A673 (cell line): Measurements from ENCODE around the gene TMEM255B. TPM values are rescaled to one million over a fixed set of nuclear protein-coding genes. Genes with fewer than 3 reads are reported as not detected.
"Not testable (repeated sequence)": the region's sequence is repeated elsewhere in the genome, so short reads cannot be mapped to it uniquely, and the experiment has no call there.

Experiments used
- BruUV-seq: library from RNA; stranded (reverse); fragments of 400-500 nt; replicated peaks from 2 replicates; lab custom pipeline; 2021; lab: Mats Ljungman, UMichigan
- CTCF ChIA-PET: fragments of 300-600 bp; sonication (Branson Sonifier 250); formaldehyde crosslinking; loops from one replicate; lab custom pipeline; 2022; ENCODE audit warnings: antibody characterized with exemption; lab: Charles Lee
- POLR2A ChIA-PET: fragments of 300-600 bp; sonication (Branson Sonifier 250); formaldehyde crosslinking; loops from one replicate; lab custom pipeline; 2022; ENCODE audit warnings: antibody characterized with exemption; ENCODE audit not compliant: low non-redundant PET; lab: Charles Lee
- DNase-seq: peaks from one replicate; pipeline ENCODE4 v3.0.0-alpha.2; 2015; ENCODE audit warnings: low spot score
- H3K27ac ChIP-seq: fragments of 200-600 bp; sonication (generic); 2 replicates; pipeline ENCODE4 v1.5.1; 2016; ENCODE audit warnings: mixed run types, low read depth, mild to moderate bottlenecking, mixed read lengths, antibody characterized with exemption, low read length; ENCODE audit not compliant: poor library complexity, severe bottlenecking
- H3K27me3 ChIP-seq: fragments of 200-600 bp; sonication (generic); replicated peaks from 2 replicates; pipeline ENCODE4 v1.6.1; 2017; ENCODE audit warnings: mixed run types, low read depth, mild to moderate bottlenecking, mixed read lengths, antibody characterized with exemption, low read length; ENCODE audit not compliant: insufficient read depth, poor library complexity
- H3K36me3 ChIP-seq: fragments of 200-600 bp; sonication (generic); 2 replicates; pipeline ENCODE4 v1.6.1; 2016; ENCODE audit warnings: mixed run types, mild to moderate bottlenecking, mixed read lengths, antibody characterized with exemption, low read length; ENCODE audit not compliant: insufficient read depth, poor library complexity, severe bottlenecking
- H3K4me1 ChIP-seq: fragments of 200-600 bp; sonication (generic); 2 replicates; pipeline ENCODE4 v1.6.1; 2017; ENCODE audit warnings: mixed run types, mild to moderate bottlenecking, mixed read lengths, antibody characterized with exemption, low read length; ENCODE audit not compliant: insufficient read depth, poor library complexity, severe bottlenecking
- H3K4me3 ChIP-seq: fragments of 200-600 bp; sonication (generic); 2 replicates; pipeline ENCODE4 v1.5.1; 2016; ENCODE audit warnings: low read depth, mixed run types, mild to moderate bottlenecking, mixed read lengths, low read length; ENCODE audit not compliant: poor library complexity, severe bottlenecking
- H3K9me3 ChIP-seq: fragments of 200-600 bp; sonication (generic); 2 replicates; pipeline ENCODE4 v1.6.1; 2016; ENCODE audit warnings: mixed run types, low read depth, mild to moderate bottlenecking, mixed read lengths, antibody characterized with exemption, low read length; ENCODE audit not compliant: poor library complexity, severe bottlenecking
- EZH2 ChIP-seq: fragments of 200-600 bp; sonication (generic); IDR thresholded peaks from 2 replicates; pipeline ENCODE4 v1.6.1; 2017; ENCODE audit warnings: borderline replicate concordance, low read depth, mild to moderate bottlenecking, mixed read lengths, antibody characterized with exemption, low read length; ENCODE audit not compliant: poor library complexity, severe bottlenecking
- intact Hi-C: fragments of 100-400 bp; cut with micrococcal nuclease; formaldehyde crosslinking; loops from one replicate; pipeline ENCODE4 v1.10.0; 2022; ENCODE audit not compliant: unreplicated experiment
- total RNA-seq: library from RNA; stranded (reverse); gene quantifications from 2 replicates; pipeline ENCODE4 v1.2.3, GENCODE V29; 2021
- TF ChIP-seq, protein P1 (sequence below): fragments of 300-800, 200-600 bp; sonication (generic); conservative IDR thresholded peaks from 2 replicates; pipeline ENCODE4 v1.5.1; 2017; ENCODE audit warnings: low read depth, mild to moderate bottlenecking, antibody characterized with exemption, low read length, moderate library complexity, mixed read lengths

TMEM255B gene
- total RNA-seq, 1 experiment from 2014 or later: 0.06 TPM

DNA sequence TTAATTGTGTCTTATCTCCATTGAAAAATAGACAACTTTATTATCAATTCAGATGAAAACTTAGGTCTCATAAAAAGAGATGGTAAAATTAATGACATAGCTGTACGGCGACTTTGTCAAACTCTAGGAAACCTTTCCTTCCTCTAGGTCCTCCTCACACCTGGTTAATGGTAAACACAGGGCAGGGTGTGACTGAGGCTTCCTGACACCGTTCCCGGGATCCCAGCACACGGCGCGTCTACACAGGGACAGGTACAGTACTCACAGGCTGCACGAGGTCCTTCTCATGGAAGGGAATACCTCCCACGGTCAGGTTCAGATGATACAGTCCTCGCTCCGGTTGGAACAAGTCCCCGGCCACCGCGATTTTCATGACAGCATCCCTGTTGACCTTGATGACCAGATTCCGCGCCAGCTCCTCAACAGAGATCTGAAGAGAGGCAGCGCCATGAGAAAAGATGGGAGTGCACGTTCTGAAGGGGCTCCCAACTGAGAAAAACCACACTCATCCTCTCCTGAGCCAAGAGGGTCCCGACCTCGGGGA is 69.3 kb downstream of the TMEM255B start:
- H3K9me3 ChIP-seq: no peaks in the 10 kb centered on the region
- no peaks in the 10 kb centered on the region for H3K4me1 ChIP-seq
- intact Hi-C loops: no loop called here
- BruUV-seq: no TSS peak
- no peak for DNase-seq
- POLR2A ChIA-PET: no interaction called here
- H3K27me3 ChIP-seq: no peaks in the 10 kb centered on the region
- H3K27ac ChIP-seq: no peak overlapping the region
- CTCF ChIA-PET: no interaction called here
- no peak for TF ChIP-seq EZH2
- TF ChIP-seq, protein P1, sequence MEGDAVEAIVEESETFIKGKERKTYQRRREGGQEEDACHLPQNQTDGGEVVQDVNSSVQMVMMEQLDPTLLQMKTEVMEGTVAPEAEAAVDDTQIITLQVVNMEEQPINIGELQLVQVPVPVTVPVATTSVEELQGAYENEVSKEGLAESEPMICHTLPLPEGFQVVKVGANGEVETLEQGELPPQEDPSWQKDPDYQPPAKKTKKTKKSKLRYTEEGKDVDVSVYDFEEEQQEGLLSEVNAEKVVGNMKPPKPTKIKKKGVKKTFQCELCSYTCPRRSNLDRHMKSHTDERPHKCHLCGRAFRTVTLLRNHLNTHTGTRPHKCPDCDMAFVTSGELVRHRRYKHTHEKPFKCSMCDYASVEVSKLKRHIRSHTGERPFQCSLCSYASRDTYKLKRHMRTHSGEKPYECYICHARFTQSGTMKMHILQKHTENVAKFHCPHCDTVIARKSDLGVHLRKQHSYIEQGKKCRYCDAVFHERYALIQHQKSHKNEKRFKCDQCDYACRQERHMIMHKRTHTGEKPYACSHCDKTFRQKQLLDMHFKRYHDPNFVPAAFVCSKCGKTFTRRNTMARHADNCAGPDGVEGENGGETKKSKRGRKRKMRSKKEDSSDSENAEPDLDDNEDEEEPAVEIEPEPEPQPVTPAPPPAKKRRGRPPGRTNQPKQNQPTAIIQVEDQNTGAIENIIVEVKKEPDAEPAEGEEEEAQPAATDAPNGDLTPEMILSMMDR: no peak
- no peak overlapping the region for H3K4me3 ChIP-seq
- H3K36me3 ChIP-seq: no peaks in the 10 kb centered on the region

DNA sequence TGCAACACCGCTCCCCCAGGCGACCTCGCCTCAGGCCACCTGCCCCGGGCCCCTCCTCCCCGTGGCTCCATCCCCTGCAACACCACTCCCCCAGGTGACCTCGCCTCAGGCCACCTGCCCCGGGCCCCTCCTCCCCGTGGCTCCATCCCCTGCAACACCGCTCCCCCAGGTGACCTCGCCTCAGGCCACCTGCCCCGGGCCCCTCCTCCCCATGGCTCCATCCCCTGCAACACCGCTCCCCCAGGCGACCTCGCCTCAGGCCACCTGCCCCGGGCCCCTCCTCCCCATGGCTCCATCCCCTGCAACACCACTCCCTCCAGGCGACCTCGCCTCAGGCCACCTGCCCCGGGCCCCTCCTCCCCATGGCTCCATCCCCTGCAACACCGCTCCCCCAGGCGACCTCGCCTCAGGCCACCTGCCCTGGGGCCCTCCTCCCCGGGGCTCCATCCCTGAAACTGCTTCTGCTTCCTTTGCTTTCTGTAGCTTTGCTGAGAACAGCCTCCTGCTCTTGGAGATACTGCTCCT is 71.5 kb downstream of the TMEM255B start:
- DNase-seq, H3K9me3 ChIP-seq, POLR2A ChIA-PET, H3K4me3 ChIP-seq, H3K4me1 ChIP-seq, H3K36me3 ChIP-seq, H3K27ac ChIP-seq, BruUV-seq, H3K27me3 ChIP-seq, intact Hi-C loops: not testable (repeated sequence)
- CTCF ChIA-PET: interaction anchor here (0.7 kb wide), 1 partner anchor 8 kb away, joined by 7 read pairs; no protein-coding TSS in a partner anchor

DNA sequence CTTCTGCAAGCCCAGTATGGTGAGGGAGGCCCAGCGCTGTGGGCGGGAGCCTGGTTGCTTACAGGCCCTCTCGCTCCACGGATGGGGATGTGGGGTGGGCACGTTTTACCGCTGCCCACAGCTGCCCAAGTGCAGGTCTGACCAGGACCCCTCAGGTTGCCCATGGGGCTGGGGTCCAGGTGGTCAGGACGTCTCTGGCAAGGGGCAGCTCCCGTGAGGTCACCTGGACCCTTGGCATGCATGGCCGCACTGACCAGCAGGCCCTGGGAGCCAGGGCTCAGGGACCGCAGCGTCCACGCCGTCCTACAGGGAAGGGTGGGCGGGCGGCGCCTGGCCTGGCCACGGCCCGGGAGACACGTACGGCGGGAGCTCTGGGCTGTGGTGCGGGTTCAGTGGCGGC is 72.0 kb downstream of the TMEM255B start:
- H3K9me3 ChIP-seq: no peaks in the 10 kb centered on the region
- no peak for DNase-seq
- ChIA-PET CTCF (interaction anchor here (0.7 kb wide), 1 partner anchor 8 kb away, joined by 7 read pairs; no protein-coding TSS in a partner anchor), POLR2A (no interaction called here)
- H3K27ac ChIP-seq: no peak overlapping the region
- TF ChIP-seq, protein P1: no peak
- no peak for TF ChIP-seq EZH2
- no peaks in the 10 kb centered on the region for H3K36me3 ChIP-seq
- no peaks in the 10 kb centered on the region for H3K4me1 ChIP-seq
- no peak overlapping the region for H3K4me3 ChIP-seq
- BruUV-seq: no TSS peak
- intact Hi-C loops: no loop called here
- H3K27me3 ChIP-seq: no peaks in the 10 kb centered on the region

DNA sequence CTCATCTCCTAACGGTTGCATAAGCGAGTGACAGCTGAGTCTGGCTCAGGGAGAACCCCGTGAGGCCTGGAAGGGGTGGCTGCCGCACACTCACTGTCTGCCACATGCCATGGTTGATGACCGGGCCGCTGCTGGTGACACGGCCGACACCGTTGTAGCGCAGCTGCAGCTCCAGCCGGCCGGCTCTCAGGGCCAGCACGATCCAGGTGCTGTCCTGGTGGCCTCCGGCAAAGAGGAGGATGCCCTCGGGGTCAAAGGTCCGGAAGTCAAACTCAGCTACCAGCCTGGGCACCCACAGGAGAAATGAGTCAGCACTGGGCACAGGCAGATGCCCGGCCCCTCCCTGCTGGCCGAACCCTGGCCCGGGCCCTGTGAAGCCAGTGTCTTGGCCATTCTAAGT is 73.2 kb downstream of the TMEM255B start:
- H3K9me3 ChIP-seq: no peaks in the 10 kb centered on the region
- DNase-seq: no peak
- H3K4me3 ChIP-seq: no peak overlapping the region
- ChIA-PET CTCF (no interaction called here), POLR2A (no interaction called here)
- TF ChIP-seq, protein P1: no peak
- TF ChIP-seq EZH2: no peak
- no peaks in the 10 kb centered on the region for H3K27me3 ChIP-seq
- H3K4me1 ChIP-seq: peaks cover 4% of the 10 kb centered on the region
- no peaks in the 10 kb centered on the region for H3K36me3 ChIP-seq
- no peak overlapping the region for H3K27ac ChIP-seq
- intact Hi-C loops: no loop called here
- BruUV-seq: no TSS peak
